CD8-positive, alpha-beta memory T cell (primary cell): ENCODE measurements around the gene SLC25A44. TPM values are rescaled to one million over a fixed set of nuclear protein-coding genes. Genes with fewer than 3 reads are reported as not detected.

Experiments used
- CTCF ChIA-PET: fragments of 350-600 bp; sonication (Branson Sonifier 250); formaldehyde crosslinking; loops from one replicate; lab custom pipeline; 2021; ENCODE audit warnings: antibody characterized with exemption; lab: Charles Lee
- POLR2A ChIA-PET: fragments of 350-600 bp; sonication (Branson Sonifier 250); formaldehyde crosslinking; loops from one replicate; lab custom pipeline; 2021; ENCODE audit warnings: antibody characterized with exemption; lab: Charles Lee
- DNase-seq, 5 donors: peaks; one replicate each; pipeline versions ENCODE4 v3.0.0 to v3.0.0-alpha.2; 2020 to 2022; ENCODE audit warnings: mixed read lengths in 1 of 5
- H3K27ac ChIP-seq: one replicate; pipeline ENCODE4 v1.7.0; 2013; ENCODE audit warnings: low read depth, mild to moderate bottlenecking, low read length, moderate library complexity
- H3K27me3 ChIP-seq: 2 replicates; pipeline ENCODE4 v1.7.0; 2013; ENCODE audit warnings: low read length, mild to moderate bottlenecking; ENCODE audit not compliant: insufficient read depth, poor library complexity, severe bottlenecking
- H3K36me3 ChIP-seq: 2 replicates; pipeline ENCODE4 v1.7.0; 2013; ENCODE audit warnings: mild to moderate bottlenecking, low read length, moderate library complexity; ENCODE audit not compliant: insufficient read depth
- H3K4me1 ChIP-seq: 2 replicates; pipeline ENCODE4 v1.7.0; 2013; ENCODE audit warnings: mild to moderate bottlenecking, low read length, moderate library complexity; ENCODE audit not compliant: insufficient read depth
- H3K4me3 ChIP-seq: 2 replicates; pipeline ENCODE4 v1.7.0; 2013; ENCODE audit warnings: mild to moderate bottlenecking, low read length
- H3K9me3 ChIP-seq: 2 replicates; pipeline ENCODE4 v1.7.0; 2013; ENCODE audit warnings: mild to moderate bottlenecking, low read length
- H3K27ac Mint-ChIP-seq, 8 donors: one replicate each; pipeline ENCODE4 v1.8.0; 2020 to 2021; ENCODE audit warnings: mixed read lengths in 8 of 8, mild to moderate bottlenecking in 6 of 8, inconsistent platforms in 3 of 8, moderate library complexity in 3 of 8
- H3K27me3 Mint-ChIP-seq, 2 donors: one replicate each; pipeline ENCODE4 v1.8.0; 2020 to 2021; ENCODE audit warnings: mixed read lengths in 2 of 2, mild to moderate bottlenecking in 1 of 2, moderate library complexity in 1 of 2
- H3K36me3 Mint-ChIP-seq, 3 donors: one replicate each; pipeline ENCODE4 v1.8.0; 2020 to 2021; ENCODE audit warnings: mixed read lengths in 3 of 3, inconsistent platforms in 1 of 3, mild to moderate bottlenecking in 1 of 3
- H3K4me1 Mint-ChIP-seq, 3 donors: one replicate each; pipeline ENCODE4 v1.8.0; 2020 to 2021; ENCODE audit warnings: mixed read lengths in 3 of 3, inconsistent platforms in 1 of 3, mild to moderate bottlenecking in 1 of 3
- H3K4me3 Mint-ChIP-seq, 7 donors: one replicate each; pipeline ENCODE4 v1.8.0; 2020 to 2021; ENCODE audit warnings: mixed read lengths in 7 of 7, mild to moderate bottlenecking in 6 of 7, moderate library complexity in 4 of 7, inconsistent platforms in 2 of 7
- H3K9me3 Mint-ChIP-seq, 5 donors: one replicate each; pipeline ENCODE4 v1.8.0; 2020 to 2022; ENCODE audit warnings: mixed read lengths in 5 of 5, mild to moderate bottlenecking in 3 of 5, moderate library complexity in 2 of 5, inconsistent platforms in 1 of 5
- polyA plus RNA-seq: library from polyadenylated mRNA; unstranded; fragments of 300-500 nt; fragmentation: Illumina TruSeq; gene quantifications from one replicate; pipeline ENCODE4 v1.2.3, GENCODE V29; 2021
- total RNA-seq, 2 experiments: library from RNA; stranded (reverse); gene quantifications; one replicate each; pipeline ENCODE4 v1.2.3, GENCODE V29; 2021

The SLC25A44 gene
- total and polyA plus RNA-seq, 3 experiments from 2014 or later: 21.4 to 32.4 (median 30.8) TPM

DNA sequence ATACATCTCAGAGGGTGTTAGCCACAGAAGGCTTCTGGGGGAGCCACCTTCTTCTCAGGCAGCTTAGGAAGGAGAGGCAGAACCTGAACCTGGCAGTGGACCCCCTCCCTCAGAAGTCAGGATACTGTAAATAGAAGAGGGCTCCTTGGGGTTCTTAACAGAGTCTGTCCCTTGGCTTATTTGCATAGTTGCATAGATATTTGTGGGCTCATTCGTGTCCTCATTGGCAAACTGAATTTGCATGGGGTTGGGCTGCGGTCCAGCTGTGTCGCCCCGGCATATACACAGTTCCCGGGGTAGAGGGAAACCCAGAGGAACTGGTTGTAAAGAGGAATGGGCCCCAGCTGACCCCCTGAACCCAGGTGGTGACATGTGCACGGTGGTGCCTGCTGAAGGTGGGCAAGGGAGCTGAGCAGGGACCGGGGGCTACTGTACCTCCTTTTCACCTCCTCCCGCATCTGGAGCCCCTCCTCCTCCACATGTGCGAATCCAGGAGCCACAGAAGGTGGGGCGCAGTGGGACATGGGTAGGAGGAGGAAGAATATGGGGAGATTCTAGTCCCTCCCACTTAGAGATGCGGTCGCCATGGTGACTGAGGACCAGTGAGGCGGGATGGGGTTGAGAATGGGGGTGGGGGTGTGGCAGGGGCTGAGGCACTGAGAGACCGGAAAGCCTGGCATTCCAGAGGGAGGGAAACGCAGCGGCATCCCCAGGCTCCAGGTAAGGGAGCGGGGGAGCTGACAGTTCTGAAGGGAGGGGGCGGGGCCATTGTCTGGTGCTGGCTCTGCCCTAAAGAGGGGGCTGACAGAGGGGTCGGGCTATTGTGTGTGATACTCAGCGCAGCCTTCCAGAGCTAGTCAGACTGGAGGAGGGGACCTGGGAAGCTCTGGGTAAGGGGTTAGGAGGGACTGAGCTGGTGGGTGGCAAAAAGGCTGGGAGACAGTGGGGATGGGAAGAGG is 44.3 kb upstream of the SLC25A44 start:
- DNase-seq: no peak
- peak overlapping the region in 1 of 8 donors; percentile 68 for H3K27ac Mint-ChIP-seq
- peaks cover 21 to 29% (median 29%) of the 10 kb centered on the region in 3 donors for H3K4me1 Mint-ChIP-seq
- no peak overlapping the region for H3K4me3 ChIP-seq
- H3K27me3 ChIP-seq: no peaks in the 10 kb centered on the region
- peaks cover 8% of the 10 kb centered on the region for H3K4me1 ChIP-seq
- POLR2A ChIA-PET: no interaction called here
- H3K9me3 Mint-ChIP-seq: no peaks in the 10 kb centered on the region
- peak overlapping the region in 1 of 7 donors; percentile 59 for H3K4me3 Mint-ChIP-seq
- H3K9me3 ChIP-seq: no peaks in the 10 kb centered on the region
- CTCF ChIA-PET: interaction anchor here (1.2 to 1.4 kb wide), 5 partner anchors 20 to 75 kb away, joined by 3 to 10 read pairs (median 5); no protein-coding TSS in a partner anchor
- H3K27me3 Mint-ChIP-seq: peaks cover 0 to 9% of the 10 kb centered on the region in 2 donors
- H3K27ac ChIP-seq: no peak overlapping the region
- H3K36me3 Mint-ChIP-seq: no peaks in the 10 kb centered on the region
- H3K36me3 ChIP-seq: no peaks in the 10 kb centered on the region

DNA sequence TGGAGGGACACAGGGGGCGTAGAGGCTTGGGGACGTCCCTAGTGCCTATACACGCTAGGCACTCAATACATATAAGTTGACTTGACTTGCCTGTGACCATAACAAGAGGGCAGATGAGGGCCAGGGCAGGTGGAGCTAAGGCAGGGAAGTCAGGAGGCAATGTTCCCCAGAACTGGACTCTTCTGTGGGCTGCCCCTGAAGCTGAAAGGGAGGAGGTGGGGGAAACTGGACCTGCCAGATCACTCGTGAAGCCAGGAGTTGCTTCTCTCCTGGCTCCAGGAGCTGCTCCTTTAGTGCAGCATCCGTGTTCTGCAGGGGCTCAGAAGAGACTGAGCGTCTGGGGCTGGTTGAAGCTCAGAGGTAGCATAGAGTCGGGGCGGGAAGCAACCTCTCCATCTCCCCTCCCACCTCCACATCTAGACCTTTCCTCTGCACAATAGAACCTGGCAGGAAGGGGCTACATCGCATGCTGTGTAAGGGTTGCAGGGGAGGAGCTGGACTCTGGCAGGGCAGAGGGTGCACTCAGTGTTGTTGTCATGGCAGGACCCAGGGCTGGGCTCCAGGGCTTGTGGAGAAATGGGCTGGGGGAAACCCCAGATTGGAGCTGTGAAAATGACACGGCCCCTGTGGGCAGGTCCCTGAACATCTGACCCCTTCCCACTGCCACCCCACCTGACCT is 43.4 kb upstream of the SLC25A44 start:
- DNase-seq: no peak
- Mint-ChIP-seq H3K4me1 (peaks cover 27 to 35% (median 32%) of the 10 kb centered on the region in 3 donors), H3K9me3 (no peaks in the 10 kb centered on the region), H3K36me3 (no peaks in the 10 kb centered on the region), H3K27ac (peak overlapping the region in 3 of 8 donors; percentile 13 to 51 (median 38)), H3K4me3 (no peak overlapping the region), H3K27me3 (peaks cover 0 to 9% of the 10 kb centered on the region in 2 donors)
- no peak overlapping the region for H3K4me3 ChIP-seq
- ChIA-PET POLR2A (no interaction called here), CTCF (interaction anchor here (1.2 to 1.4 kb wide), 4 partner anchors 20 to 75 kb away, joined by 3 to 7 read pairs (median 4); no protein-coding TSS in a partner anchor)
- H3K4me1 ChIP-seq: peaks cover 8% of the 10 kb centered on the region
- no peaks in the 10 kb centered on the region for H3K9me3 ChIP-seq
- H3K27me3 ChIP-seq: no peaks in the 10 kb centered on the region
- H3K36me3 ChIP-seq: no peaks in the 10 kb centered on the region
- no peak overlapping the region for H3K27ac ChIP-seq

DNA sequence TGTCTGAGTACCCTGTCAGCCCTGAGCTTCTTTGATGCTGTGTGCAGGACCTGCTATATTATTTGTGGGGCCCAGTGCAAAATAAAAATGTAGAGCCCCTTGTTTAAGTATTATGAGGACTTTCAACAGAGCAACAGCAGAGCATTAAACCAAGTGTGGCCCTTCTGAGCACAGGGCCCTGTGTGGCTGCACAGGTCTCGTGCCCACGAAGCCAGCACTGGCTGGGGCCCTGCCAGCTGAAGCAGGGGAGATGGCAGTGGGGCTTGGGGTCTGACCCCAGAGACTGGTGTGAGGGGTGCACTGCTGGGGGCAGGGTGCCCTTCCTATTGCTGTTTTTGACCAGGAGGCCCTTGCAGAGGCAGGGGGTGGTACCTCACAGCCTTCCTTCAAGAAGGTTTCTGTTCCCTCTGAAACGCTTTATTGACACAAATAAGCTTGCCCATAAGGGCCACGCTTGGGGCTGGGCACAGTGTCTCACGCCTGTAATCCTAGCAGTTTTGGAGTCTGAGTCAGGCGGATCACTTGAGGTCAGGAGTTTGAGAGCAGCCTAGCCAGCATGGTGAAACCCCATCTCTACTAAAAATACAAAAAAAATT is 42.7 kb upstream of the SLC25A44 start:
- H3K9me3 ChIP-seq: no peaks in the 10 kb centered on the region
- no peak overlapping the region for H3K27ac ChIP-seq
- H3K9me3 Mint-ChIP-seq: no peaks in the 10 kb centered on the region
- H3K36me3 ChIP-seq: no peaks in the 10 kb centered on the region
- H3K27me3 ChIP-seq: no peaks in the 10 kb centered on the region
- H3K4me1 Mint-ChIP-seq: peaks cover 26 to 34% (median 33%) of the 10 kb centered on the region in 3 donors
- CTCF ChIA-PET: interaction anchor here (1.2 to 1.4 kb wide), 4 partner anchors 17 to 74 kb away, joined by 3 to 7 read pairs (median 4); no protein-coding TSS in a partner anchor
- POLR2A ChIA-PET: interaction anchor here (0.5 kb wide), 1 partner anchor 55 kb away, joined by 4 read pairs; no protein-coding TSS in a partner anchor
- H3K4me1 ChIP-seq: peaks cover 6% of the 10 kb centered on the region
- H3K27ac Mint-ChIP-seq: no peak overlapping the region
- peaks cover 0 to 9% of the 10 kb centered on the region in 2 donors for H3K27me3 Mint-ChIP-seq
- H3K36me3 Mint-ChIP-seq: no peaks in the 10 kb centered on the region
- no peak for DNase-seq
- no peak overlapping the region for H3K4me3 ChIP-seq
- no peak overlapping the region for H3K4me3 Mint-ChIP-seq

DNA sequence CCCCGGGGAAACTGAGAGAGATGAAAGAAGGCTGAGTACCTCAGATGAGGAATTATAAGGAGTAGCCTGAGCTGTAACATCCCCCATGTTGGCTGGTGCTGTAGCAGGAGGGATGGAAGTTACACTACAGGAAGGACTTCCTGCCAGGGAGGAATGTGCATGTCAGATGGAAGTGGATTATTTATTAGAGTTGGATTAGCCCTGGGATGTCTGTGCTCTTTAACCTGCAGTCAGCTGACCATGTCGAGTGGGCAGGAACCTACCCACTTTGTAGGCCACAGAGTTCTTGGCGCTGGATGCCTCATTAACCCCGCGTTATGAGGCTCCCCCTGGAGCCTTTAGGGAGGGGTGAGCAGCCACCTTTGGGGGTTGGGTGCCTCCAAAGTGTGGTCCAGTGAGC is 41.3 kb upstream of the SLC25A44 start:
- Histone ChIP-seq H3K36me3 (no peaks in the 10 kb centered on the region), H3K27ac (no peak overlapping the region), H3K4me3 (no peak overlapping the region), H3K9me3 (no peaks in the 10 kb centered on the region), H3K4me1 (no peaks in the 10 kb centered on the region), H3K27me3 (no peaks in the 10 kb centered on the region)
- no peak overlapping the region for H3K4me3 Mint-ChIP-seq
- H3K9me3 Mint-ChIP-seq: no peaks in the 10 kb centered on the region
- H3K27ac Mint-ChIP-seq: peak overlapping the region in 3 of 8 donors; percentile 29 to 77 (median 64)
- ChIA-PET POLR2A (interaction anchor here (1.0 kb wide), 1 partner anchor 12 kb away, joined by 4 read pairs; no protein-coding TSS in a partner anchor), CTCF (interaction anchor here (1.3 kb wide), 2 partner anchors 18 to 22 kb away, joined by 3 to 4 read pairs; no protein-coding TSS in a partner anchor)
- no peak for DNase-seq
- H3K27me3 Mint-ChIP-seq: peaks cover 0 to 7% of the 10 kb centered on the region in 2 donors
- H3K4me1 Mint-ChIP-seq: peaks cover 34 to 39% (median 38%) of the 10 kb centered on the region in 3 donors
- no peaks in the 10 kb centered on the region for H3K36me3 Mint-ChIP-seq

GRCh38 chr1:156153362-156153761 is 40.5 kb upstream of the SLC25A44 start, which contains the start of gene SEMA4A:
SEMA4A (plus strand) TSS chr1:156153585; CDS start chr1:156154579, 994 bp downstream.
- CTCF ChIA-PET: interaction anchor here (1.3 to 2.8 kb wide), 2 partner anchors 23 to 72 kb away, joined by 4 to 13 read pairs; no protein-coding TSS in a partner anchor

GRCh38 chr1:156154317-156154749 is 39.6 kb upstream of the SLC25A44 start:
- Mint-ChIP-seq H3K4me3 (peak overlapping the region; percentile 74 to 90 (median 78)), H3K27me3 (peaks cover 0 to 7% of the 10 kb centered on the region in 2 donors), H3K36me3 (no peaks in the 10 kb centered on the region), H3K27ac (peak overlapping the region; percentile 37 to 94 (median 86)), H3K9me3 (no peaks in the 10 kb centered on the region), H3K4me1 (peaks cover 39 to 40% (median 40%) of the 10 kb centered on the region in 3 donors)
- no peaks in the 10 kb centered on the region for H3K9me3 ChIP-seq
- no peaks in the 10 kb centered on the region for H3K36me3 ChIP-seq
- CTCF ChIA-PET: interaction anchor here (1.2 to 2.8 kb wide), 2 partner anchors 8 to 71 kb away, joined by 4 to 13 read pairs; no protein-coding TSS in a partner anchor
- H3K27ac ChIP-seq: no peak overlapping the region
- no peaks in the 10 kb centered on the region for H3K27me3 ChIP-seq
- POLR2A ChIA-PET: no interaction called here
- no peak overlapping the region for H3K4me3 ChIP-seq
- DNase-seq: peak in 3 of 5 donors; percentile 39 to 59 (median 43)
- H3K4me1 ChIP-seq: no peaks in the 10 kb centered on the region

More at GRCh38 chr1:156153362-156153761, 40.5 kb upstream of the SLC25A44 start, which contains the start of gene SEMA4A:
- no peak within 1 kb of the TSS for H3K4me3 ChIP-seq
- no peaks in the 10 kb centered on the region for H3K27me3 ChIP-seq
- Mint-ChIP-seq H3K4me3 (peak within 1 kb of the TSS; percentile 74 to 90 (median 78)), H3K4me1 (peaks cover 34 to 39% (median 39%) of the 10 kb centered on the region in 3 donors), H3K27ac (peak within 1 kb of the TSS; percentile 37 to 94 (median 86)), H3K27me3 (peaks cover 0 to 7% of the 10 kb centered on the region in 2 donors), H3K9me3 (no peaks in the 10 kb centered on the region), H3K36me3 (no peaks in the 10 kb centered on the region)
- H3K4me1 ChIP-seq: no peaks in the 10 kb centered on the region
- no peak for DNase-seq
- H3K36me3 ChIP-seq: no peaks in the 10 kb centered on the region
- POLR2A ChIA-PET: no interaction called here
- H3K27ac ChIP-seq: no peak within 1 kb of the TSS
- no peaks in the 10 kb centered on the region for H3K9me3 ChIP-seq
